ENCODE measurements around the gene UROS.

The UROS gene

DNA sequence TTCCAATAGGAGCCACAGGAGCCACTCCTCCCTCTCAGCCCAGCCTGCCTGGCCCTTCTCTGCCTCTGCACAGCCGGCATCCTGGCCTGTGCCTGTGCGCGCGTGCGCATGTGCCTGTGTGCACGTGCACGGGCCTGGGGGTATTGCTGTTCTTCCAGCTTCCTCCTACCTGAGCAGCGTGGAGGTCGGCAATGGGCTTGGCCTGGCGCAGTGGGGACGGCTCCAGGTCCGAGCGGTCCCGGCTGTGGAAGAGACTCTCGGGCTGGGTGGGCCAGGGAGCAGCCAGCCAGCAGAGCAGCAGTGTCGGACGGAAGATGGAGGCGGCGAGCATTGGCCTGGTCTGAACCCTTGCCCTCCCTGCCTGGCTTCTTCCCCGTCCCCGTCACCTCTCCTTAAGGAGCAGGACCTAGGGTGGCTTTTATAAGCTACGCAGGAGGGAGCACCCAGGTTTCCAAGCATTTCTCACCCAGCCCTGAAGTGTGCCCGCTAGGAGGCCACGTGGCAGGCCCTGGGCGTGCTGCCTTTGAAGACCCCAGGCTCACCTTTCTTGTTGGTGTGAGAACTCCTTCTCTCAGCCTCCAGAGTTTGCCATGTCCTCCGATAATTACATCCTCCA, 47.5 kb downstream of the UROS start, which contains the start of gene MMP21:
TSS of gene MMP21 (minus strand) at position 331 of the 616 bp plus-strand sequence. CDS start at position 331, 0 bp downstream.
- Histone ChIP-seq H2AFZ (ENCODE audit: low read length, unreplicated experiment) (no peak within 1 kb of the TSS), H3K79me2 (ENCODE audit: control insufficient read depth, insufficient read depth, low read length, unreplicated experiment) (no peaks in the 10 kb centered on the region), H3K4me1 (ENCODE audit: control insufficient read depth, insufficient read depth, low read length, unreplicated experiment) (no peaks in the 10 kb centered on the region), H3K27me3 (ENCODE audit: insufficient read depth, low read length) (no peaks in the 10 kb centered on the region), H3K27ac (ENCODE audit: low read depth, low read length) (no peak within 1 kb of the TSS), H3K4me3 (ENCODE audit: low read depth, low read length) (no peak within 1 kb of the TSS), H3K36me3 (ENCODE audit: insufficient read depth, low read length) (no peaks in the 10 kb centered on the region)

DNA sequence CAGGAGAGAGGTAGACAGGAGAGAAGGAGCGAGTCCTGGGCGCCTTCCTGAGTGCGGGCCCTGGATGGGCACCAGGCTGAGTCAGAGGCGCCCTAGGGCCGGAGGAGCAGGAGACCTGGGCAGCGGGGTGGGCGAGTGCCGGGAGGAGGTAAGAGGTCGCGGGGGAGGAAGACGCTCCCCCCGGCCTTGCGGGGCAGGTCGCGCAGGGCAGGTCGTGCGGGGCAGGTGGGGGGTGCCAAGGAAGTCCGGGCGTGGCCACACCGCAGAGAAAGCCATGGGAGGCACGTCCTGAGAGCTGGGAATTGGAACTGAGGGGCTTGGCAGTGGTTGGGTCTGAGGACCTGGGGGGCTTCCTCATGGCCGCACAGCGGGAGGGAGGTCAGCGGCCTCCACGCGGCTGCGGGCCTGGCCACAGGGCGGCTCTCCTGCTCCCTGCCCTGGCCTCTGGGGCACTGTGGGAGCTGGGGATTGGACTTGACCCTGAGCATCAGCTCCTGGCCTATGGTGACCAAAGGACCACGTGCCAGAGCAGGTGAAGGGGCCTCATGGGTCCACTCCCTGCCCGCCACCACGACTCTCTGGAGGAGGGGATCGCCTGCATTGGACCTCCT, 48.4 kb downstream of the UROS start:
- no peak overlapping the region for H2AFZ ChIP-seq (ENCODE audit: low read length, unreplicated experiment)
- H3K27ac ChIP-seq (ENCODE audit: low read depth, low read length), result no peak overlapping the region
- H3K79me2 ChIP-seq (ENCODE audit: control insufficient read depth, insufficient read depth, low read length, unreplicated experiment), result no peaks in the 10 kb centered on the region
- no peak overlapping the region for H3K4me3 ChIP-seq (ENCODE audit: low read depth, low read length)
- H3K4me1 ChIP-seq (ENCODE audit: control insufficient read depth, insufficient read depth, low read length, unreplicated experiment), result no peaks in the 10 kb centered on the region
- H3K36me3 ChIP-seq (ENCODE audit: insufficient read depth, low read length), result no peaks in the 10 kb centered on the region
- H3K27me3 ChIP-seq (ENCODE audit: insufficient read depth, low read length), result no peaks in the 10 kb centered on the region

DNA sequence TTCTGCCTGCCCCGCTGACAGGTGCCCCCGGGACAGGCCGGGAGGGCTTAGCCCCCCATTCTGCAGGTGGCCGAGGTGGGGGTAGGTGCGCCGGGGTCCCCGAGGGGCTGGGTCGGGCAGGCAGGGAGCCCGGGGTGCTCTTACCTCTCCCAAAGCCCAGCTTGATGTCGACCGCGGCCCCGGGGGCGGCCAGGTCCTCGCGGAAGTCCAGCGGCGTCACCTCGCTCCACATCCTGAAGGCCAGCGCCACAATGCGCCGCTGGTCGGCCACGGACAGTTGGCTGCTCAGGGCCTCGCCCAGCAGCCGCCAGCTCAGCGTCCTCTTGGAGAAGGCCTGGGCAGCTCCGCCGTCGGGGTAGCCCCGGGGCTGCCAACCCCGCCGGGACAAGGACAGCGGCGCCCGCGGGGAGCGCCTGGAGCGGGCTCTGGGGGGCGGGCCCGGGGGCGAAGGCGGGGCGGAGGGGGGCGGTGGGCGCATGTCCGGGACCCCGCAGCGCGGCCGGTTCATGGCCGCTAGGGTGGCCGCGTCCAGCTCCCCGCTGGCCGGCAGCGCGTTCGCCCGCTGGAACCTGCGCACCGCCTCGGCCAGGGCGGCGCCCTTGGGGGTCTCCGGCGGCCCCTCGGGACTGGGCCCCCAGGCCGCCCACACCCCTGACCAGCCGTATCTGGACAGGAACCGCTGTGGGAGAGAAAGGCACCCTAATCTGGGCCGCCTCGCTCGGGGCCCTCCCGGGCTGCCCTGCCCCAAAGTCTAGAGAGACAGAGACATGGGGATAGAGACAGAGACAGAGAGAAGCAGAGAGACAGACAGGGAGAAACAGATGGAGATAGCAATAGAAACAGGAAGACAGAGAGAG, 49.1 kb downstream of the UROS start:
- no peak overlapping the region for H2AFZ ChIP-seq (ENCODE audit: low read length, unreplicated experiment)

DNA sequence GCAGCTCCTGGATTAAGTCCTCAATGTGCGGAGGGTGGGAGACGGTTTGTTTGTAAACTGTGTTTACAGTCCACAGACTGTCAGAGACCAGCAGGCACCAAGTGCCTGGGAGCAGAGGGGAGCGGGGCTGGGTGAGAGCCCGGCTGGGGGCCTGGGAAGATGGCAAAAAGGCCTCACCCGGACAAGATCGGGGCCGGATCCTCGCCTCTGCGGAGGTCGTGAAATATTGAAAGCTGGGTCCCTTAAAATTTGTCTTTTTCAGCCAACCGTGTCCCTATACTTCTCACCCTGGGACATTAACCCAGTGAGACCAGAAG, 50.2 kb downstream of the UROS start:
- Histone ChIP-seq H3K4me1 (ENCODE audit: control insufficient read depth, insufficient read depth, low read length, unreplicated experiment) (no peaks in the 10 kb centered on the region), H2AFZ (ENCODE audit: low read length, unreplicated experiment) (no peak overlapping the region), H3K4me3 (ENCODE audit: low read depth, low read length) (no peak overlapping the region), H3K79me2 (ENCODE audit: control insufficient read depth, insufficient read depth, low read length, unreplicated experiment) (no peaks in the 10 kb centered on the region), H3K27ac (ENCODE audit: low read depth, low read length) (no peak overlapping the region), H3K27me3 (ENCODE audit: insufficient read depth, low read length) (no peaks in the 10 kb centered on the region), H3K36me3 (ENCODE audit: insufficient read depth, low read length) (no peaks in the 10 kb centered on the region)

More for the DNA sequence above, 49.1 kb downstream of the UROS start:
- Histone ChIP-seq H3K4me1 (ENCODE audit: control insufficient read depth, insufficient read depth, low read length, unreplicated experiment) (no peaks in the 10 kb centered on the region), H3K27ac (ENCODE audit: low read depth, low read length) (no peak overlapping the region), H3K79me2 (ENCODE audit: control insufficient read depth, insufficient read depth, low read length, unreplicated experiment) (no peaks in the 10 kb centered on the region), H3K27me3 (ENCODE audit: insufficient read depth, low read length) (no peaks in the 10 kb centered on the region), H3K4me3 (ENCODE audit: low read depth, low read length) (no peak overlapping the region), H3K36me3 (ENCODE audit: insufficient read depth, low read length) (no peaks in the 10 kb centered on the region)

DNA sequence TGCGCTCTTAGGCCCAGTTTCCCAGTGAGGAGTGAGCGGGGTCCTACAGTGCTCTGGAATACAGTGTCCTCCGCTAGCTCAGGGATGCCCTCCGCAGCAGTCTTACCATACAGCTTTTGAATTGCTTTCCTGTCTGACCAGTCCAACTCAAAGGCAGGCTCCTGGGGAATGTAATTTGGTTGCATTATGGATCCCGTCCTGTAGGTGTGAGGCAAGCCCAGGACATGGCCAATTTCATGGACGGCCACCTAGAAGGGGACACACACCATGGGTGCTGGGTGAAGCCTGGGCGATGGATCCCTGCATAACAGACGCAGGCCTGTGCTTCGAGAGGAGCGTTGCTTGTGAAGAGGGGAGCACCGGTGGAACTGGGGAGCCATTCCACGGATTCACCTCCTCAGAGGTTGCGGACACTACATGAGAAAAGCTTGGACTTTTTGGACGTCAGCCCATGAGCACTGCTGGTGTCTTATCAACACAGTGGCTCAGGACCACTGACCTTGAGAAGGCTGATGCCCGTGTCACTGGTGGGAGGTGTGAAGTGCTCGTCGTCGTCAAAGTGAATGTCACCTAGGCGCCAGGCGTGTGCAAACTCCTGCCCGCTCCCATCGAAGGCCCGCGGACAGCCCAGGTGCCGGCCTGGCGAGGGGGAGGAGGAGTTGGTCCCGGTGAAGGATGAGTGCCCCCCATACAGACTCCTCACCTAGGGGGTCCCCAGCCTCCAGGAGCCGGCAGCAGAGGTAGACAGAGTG, 50.8 kb downstream of the UROS start:
- Histone ChIP-seq H3K4me3 (ENCODE audit: low read depth, low read length) (no peak overlapping the region), H3K4me1 (ENCODE audit: control insufficient read depth, insufficient read depth, low read length, unreplicated experiment) (no peaks in the 10 kb centered on the region), H3K27me3 (ENCODE audit: insufficient read depth, low read length) (no peaks in the 10 kb centered on the region), H2AFZ (ENCODE audit: low read length, unreplicated experiment) (no peak overlapping the region), H3K36me3 (ENCODE audit: insufficient read depth, low read length) (no peaks in the 10 kb centered on the region), H3K27ac (ENCODE audit: low read depth, low read length) (no peak overlapping the region), H3K79me2 (ENCODE audit: control insufficient read depth, insufficient read depth, low read length, unreplicated experiment) (no peaks in the 10 kb centered on the region)

DNA sequence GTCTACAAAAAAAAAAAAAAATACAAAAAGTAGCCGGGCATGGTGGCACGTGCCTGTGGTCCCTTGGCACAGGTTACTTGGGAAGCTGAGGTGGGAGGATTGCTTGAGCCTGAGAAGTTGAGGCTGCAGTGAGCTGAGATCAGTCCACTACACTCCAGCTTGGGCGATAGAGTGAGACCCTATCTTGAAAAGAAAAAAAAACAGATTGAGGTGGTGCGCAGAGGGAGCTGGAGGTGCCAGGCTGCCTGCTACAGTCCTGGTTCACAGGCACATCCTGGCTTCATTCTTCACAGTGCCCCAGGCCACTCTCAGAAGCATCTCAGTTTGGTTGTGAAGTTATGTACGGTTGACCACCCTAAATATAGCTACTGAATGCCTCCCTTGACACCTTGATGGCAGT, 52.2 kb downstream of the UROS start:
- H2AFZ ChIP-seq (ENCODE audit: low read length, unreplicated experiment), result no peak overlapping the region

DNA sequence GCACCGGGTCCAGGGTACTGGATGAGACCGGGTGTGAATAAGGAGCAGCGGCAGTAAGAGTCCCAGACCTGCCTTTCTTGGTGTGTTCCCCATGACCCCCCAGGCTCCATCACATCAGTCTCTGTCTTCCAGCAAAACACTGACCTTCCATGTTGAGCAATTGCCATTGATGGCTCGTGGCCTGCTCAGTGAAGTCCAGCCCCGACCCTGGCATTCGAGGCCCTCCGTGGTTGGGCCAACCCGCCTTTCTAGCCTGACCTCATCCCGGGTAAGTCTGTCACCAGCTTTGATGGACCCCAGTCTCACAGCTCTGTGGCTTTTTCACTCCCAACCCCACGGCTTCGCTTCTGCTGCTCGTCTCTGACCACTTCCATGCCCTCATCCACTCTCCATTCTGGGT, 53.9 kb downstream of the UROS start:
- no peak overlapping the region for H2AFZ ChIP-seq (ENCODE audit: low read length, unreplicated experiment)
- H3K27me3 ChIP-seq (ENCODE audit: insufficient read depth, low read length), result no peaks in the 10 kb centered on the region
- no peaks in the 10 kb centered on the region for H3K4me1 ChIP-seq (ENCODE audit: control insufficient read depth, insufficient read depth, low read length, unreplicated experiment)
- no peaks in the 10 kb centered on the region for H3K79me2 ChIP-seq (ENCODE audit: control insufficient read depth, insufficient read depth, low read length, unreplicated experiment)
- no peak overlapping the region for H3K4me3 ChIP-seq (ENCODE audit: low read depth, low read length)
- no peak overlapping the region for H3K27ac ChIP-seq (ENCODE audit: low read depth, low read length)
- H3K36me3 ChIP-seq (ENCODE audit: insufficient read depth, low read length), result peaks cover 4% of the 10 kb centered on the region

More for the DNA sequence above, 52.2 kb downstream of the UROS start:
- H3K36me3 ChIP-seq (ENCODE audit: insufficient read depth, low read length), result no peaks in the 10 kb centered on the region; the same call in 1 of the 2 replicates
- no peaks in the 10 kb centered on the region for H3K27me3 ChIP-seq (ENCODE audit: insufficient read depth, low read length)
- H3K79me2 ChIP-seq (ENCODE audit: control insufficient read depth, insufficient read depth, low read length, unreplicated experiment), result no peaks in the 10 kb centered on the region
- H3K4me1 ChIP-seq (ENCODE audit: control insufficient read depth, insufficient read depth, low read length, unreplicated experiment), result no peaks in the 10 kb centered on the region
- no peak overlapping the region for H3K27ac ChIP-seq (ENCODE audit: low read depth, low read length)
- no peak overlapping the region for H3K4me3 ChIP-seq (ENCODE audit: low read depth, low read length)

DNA sequence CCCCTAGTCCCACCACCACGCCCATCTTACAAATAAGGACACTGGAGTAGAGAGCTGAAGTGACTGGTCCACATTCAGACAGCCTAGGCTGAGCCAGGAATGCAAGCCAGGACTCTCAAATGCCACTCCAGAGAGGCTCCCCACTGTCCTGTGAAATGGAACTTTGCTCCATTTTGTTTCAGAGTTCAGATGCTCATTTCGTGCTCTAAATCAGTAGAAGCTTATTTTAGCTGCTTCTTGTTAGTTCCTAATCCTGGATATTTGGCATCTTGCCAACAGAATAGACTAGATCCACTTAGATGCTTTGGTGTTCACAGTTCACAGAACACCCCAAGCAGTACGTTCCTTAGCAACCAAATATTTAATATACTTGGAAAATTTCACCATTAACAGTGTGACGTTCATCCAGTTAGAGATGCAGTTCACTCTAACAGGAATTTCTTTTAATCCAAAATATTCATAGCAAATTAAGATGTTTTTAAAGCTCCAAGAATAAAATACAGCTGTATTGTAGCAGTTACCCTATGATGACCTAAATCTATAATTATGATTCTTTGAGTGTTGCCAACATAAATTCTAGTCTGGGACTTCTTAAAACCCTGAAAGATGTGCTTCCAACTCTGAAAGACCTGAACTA, 54.7 kb downstream of the UROS start:
- H3K36me3 ChIP-seq (ENCODE audit: insufficient read depth, low read length), result peaks cover 9% of the 10 kb centered on the region
- no peak overlapping the region for H3K4me3 ChIP-seq (ENCODE audit: low read depth, low read length)
- H3K27me3 ChIP-seq (ENCODE audit: insufficient read depth, low read length), result no peaks in the 10 kb centered on the region
- H3K27ac ChIP-seq (ENCODE audit: low read depth, low read length), result no peak overlapping the region
- no peak overlapping the region for H2AFZ ChIP-seq (ENCODE audit: low read length, unreplicated experiment)
- no peaks in the 10 kb centered on the region for H3K79me2 ChIP-seq (ENCODE audit: control insufficient read depth, insufficient read depth, low read length, unreplicated experiment)
- no peaks in the 10 kb centered on the region for H3K4me1 ChIP-seq (ENCODE audit: control insufficient read depth, insufficient read depth, low read length, unreplicated experiment)

DNA sequence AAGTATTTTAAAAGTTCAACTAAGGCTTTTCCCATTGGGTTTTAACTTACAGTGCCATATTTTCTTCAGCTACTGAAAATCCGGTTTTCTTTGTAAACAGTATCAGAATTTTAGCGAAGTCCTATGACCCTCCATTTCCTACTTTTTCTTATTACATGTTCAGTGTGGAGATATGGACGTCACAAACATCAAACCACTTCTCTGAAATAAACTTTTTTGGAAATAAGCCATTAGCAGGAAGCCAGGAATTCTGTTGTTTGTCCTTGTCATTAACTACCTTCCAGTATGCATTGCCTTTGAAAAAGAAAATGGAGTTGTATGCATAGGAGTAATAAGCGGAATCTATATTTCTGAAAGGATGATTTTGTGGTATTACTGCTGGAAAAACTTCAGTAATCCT, 56.5 kb downstream of the UROS start:
- Histone ChIP-seq H3K27ac (ENCODE audit: low read depth, low read length) (no peak overlapping the region), H3K4me3 (ENCODE audit: low read depth, low read length) (no peak overlapping the region), H3K36me3 (ENCODE audit: insufficient read depth, low read length) (peaks cover 16% of the 10 kb centered on the region), H3K27me3 (ENCODE audit: insufficient read depth, low read length) (no peaks in the 10 kb centered on the region), H3K4me1 (ENCODE audit: control insufficient read depth, insufficient read depth, low read length, unreplicated experiment) (no peaks in the 10 kb centered on the region), H3K79me2 (ENCODE audit: control insufficient read depth, insufficient read depth, low read length, unreplicated experiment) (no peaks in the 10 kb centered on the region), H2AFZ (ENCODE audit: low read length, unreplicated experiment) (no peak overlapping the region)

DNA sequence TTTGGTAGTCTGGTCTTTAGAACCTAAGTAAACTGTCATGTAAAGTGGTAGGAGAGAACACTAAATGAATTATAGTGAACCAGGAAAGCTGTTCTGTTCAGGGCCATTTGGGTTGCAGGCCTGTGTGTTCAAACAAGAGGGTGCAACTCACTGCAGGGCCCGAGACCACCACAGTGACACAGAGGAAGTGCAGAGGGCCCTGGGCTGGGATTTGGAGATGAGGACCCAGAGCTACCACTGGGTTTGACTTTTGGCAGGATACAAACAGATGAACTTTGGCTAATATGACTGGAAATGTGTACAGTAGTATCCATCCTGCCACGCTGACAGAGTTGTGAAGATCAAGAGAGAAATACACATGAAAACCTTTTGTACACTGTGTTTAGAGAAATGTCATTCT, 57.2 kb downstream of the UROS start:
- H3K4me1 ChIP-seq (ENCODE audit: control insufficient read depth, insufficient read depth, low read length, unreplicated experiment), result no peaks in the 10 kb centered on the region
- no peaks in the 10 kb centered on the region for H3K27me3 ChIP-seq (ENCODE audit: insufficient read depth, low read length)

More for the DNA sequence above, 57.2 kb downstream of the UROS start:
- H2AFZ ChIP-seq (ENCODE audit: low read length, unreplicated experiment), result no peak overlapping the region
- H3K4me3 ChIP-seq (ENCODE audit: low read depth, low read length), result no peak overlapping the region
- no peaks in the 10 kb centered on the region for H3K79me2 ChIP-seq (ENCODE audit: control insufficient read depth, insufficient read depth, low read length, unreplicated experiment)
- H3K27ac ChIP-seq (ENCODE audit: low read depth, low read length), result no peak overlapping the region
- peaks cover 20% of the 10 kb centered on the region for H3K36me3 ChIP-seq (ENCODE audit: insufficient read depth, low read length)

Measured in ACC112 (cell line).